GM12891 (cell line): Measurements from ENCODE around the gene SLC25A26.

ENCODE experiments used
- PAX5 ChIP-seq: IDR thresholded peaks from 2 replicates; pipeline ENCODE4 v1.6.1; 2011; ENCODE audit warnings: low read length, moderate library complexity, mild to moderate bottlenecking; ENCODE audit not compliant: insufficient read depth, severe bottlenecking
- POLR2A ChIP-seq: IDR thresholded peaks from 2 replicates; pipeline ENCODE4 v1.6.1; 2011; ENCODE audit warnings: low read depth, low read length, control low read depth
- POLR2AphosphoS5 ChIP-seq: IDR thresholded peaks from 2 replicates; pipeline ENCODE4 v1.6.1; 2011; ENCODE audit warnings: low read depth, low read length, control low read depth
- POU2F2 ChIP-seq: IDR thresholded peaks from 2 replicates; pipeline ENCODE4 v1.6.1; 2011; ENCODE audit warnings: low read depth, mild to moderate bottlenecking, control low read depth, low read length, moderate library complexity
- SPI1 ChIP-seq: IDR thresholded peaks from 2 replicates; pipeline ENCODE4 v1.6.1; 2011; ENCODE audit warnings: low read depth, low read length, control low read depth
- TAF1 ChIP-seq: IDR thresholded peaks from 2 replicates; pipeline ENCODE4 v1.6.1; 2011; ENCODE audit warnings: low read depth, low read length, control low read depth

DNA sequence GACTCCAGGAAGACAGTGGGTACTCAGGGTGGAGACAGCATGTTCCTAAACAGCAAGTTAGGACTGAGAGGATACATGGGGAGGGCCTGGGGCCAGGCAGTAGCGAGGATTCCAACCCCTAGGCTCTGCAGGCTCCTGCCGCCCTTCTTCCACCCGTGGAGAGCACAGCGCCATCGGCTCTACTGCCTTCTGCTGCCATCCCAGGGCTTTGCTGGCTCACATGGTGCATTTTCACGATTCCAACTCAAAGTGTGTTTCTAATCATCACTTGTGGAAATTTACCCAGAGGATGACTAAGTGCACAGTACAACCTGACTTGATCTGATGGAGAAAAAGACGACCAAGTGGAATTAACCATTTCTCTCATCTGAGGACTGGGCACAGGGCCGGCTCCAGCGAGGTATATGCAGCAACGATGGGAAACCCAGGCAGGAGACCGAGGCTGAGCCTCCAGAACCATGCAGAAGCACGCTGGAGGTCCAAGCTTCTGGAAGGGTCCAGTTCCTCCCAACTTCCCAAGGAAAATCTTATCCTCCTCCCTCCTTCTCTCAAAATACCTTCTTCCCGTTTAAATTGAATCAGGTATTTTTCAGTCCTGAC, 175.5 kb downstream of the SLC25A26 start:
- TF ChIP-seq POLR2A, result no peak
- TF ChIP-seq POLR2AphosphoS5, result no peak
- TF ChIP-seq TAF1, result no peak
- TF ChIP-seq POU2F2, result no peak
- TF ChIP-seq PAX5, result no peak
- TF ChIP-seq SPI1, result no peak
